Esophagus muscularis mucosa (tissue), 4 donors: ENCODE data around the gene HSPA1L.

ENCODE experiments used
- CTCF ChIP-seq, 3 experiments: fragments of 200-600 bp in 2 of 3; fragments of 450-650 bp in 1 of 3; sonication (generic) in 2 of 3; IDR thresholded peaks; one replicate each; pipeline ENCODE4 v1.5.1; 2017 to 2019; ENCODE audit warnings: antibody characterized with exemption in 3 of 3, mild to moderate bottlenecking in 2 of 3, moderate library complexity in 1 of 3
- EP300 ChIP-seq: sonication (generic); formaldehyde crosslinking; IDR thresholded peaks from one replicate; pipeline ENCODE4 v1.6.1; 2017; ENCODE audit warnings: antibody characterized with exemption
- POLR2A ChIP-seq: fragments of 450-650 bp; IDR thresholded peaks from one replicate; pipeline ENCODE4 v1.6.1; 2017; ENCODE audit warnings: antibody characterized with exemption, moderate library complexity, mild to moderate bottlenecking, low read depth
- POLR2AphosphoS5 ChIP-seq, 2 donors: sonication (generic); formaldehyde crosslinking; IDR thresholded peaks; one replicate each; pipeline ENCODE4 v1.6.1; 2017; ENCODE audit warnings: antibody characterized with exemption in 2 of 2

- no peak for TF ChIP-seq CTCF (IDR thresholded peaks at IDR 0.05)
- TF ChIP-seq EP300, result no peak
- no peak for TF ChIP-seq POLR2AphosphoS5 (IDR thresholded peaks at IDR 0.05)
- TF ChIP-seq POLR2A, result no peak
These were observed 39.2 kb downstream of the HSPA1L start for GRCh38 chr6:31775633-31776484.
